ENCODE data around the gene WNK2.

WNK2 gene

GRCh38 chr9:93290495-93291434 is 106.8 kb downstream of the WNK2 start:
- Histone ChIP-seq H3K79me1 (ENCODE audit: low read depth, low read length) (no peaks in the 10 kb centered on the region), H3K18ac (ENCODE audit: low read length) (peak overlapping the region; percentile 31), H3K27me3 (ENCODE audit: control insufficient read depth in 3 of 3, insufficient read depth in 3 of 3, low read depth in 1 of 3, low read length in 3 of 3) (peaks cover 0 to 4% (median 0%) of the 10 kb centered on the region in 3 experiments), H2BK5ac (ENCODE audit: low read length) (no peak overlapping the region), H3K9me3 (replicated peaks in 1 of 2; ENCODE audit: control insufficient read depth in 2 of 2, insufficient read depth in 1 of 2, low read depth in 1 of 2, low read length in 2 of 2) (no peaks in the 10 kb centered on the region), H3K4me3 (ENCODE audit: low read length in 2 of 2) (no peak overlapping the region), H3K9ac (ENCODE audit: low read depth, low read length, poor library complexity) (no peak overlapping the region), H2AFZ (ENCODE audit: low read length) (no peak overlapping the region), H3K4me2 (ENCODE audit: insufficient read depth, low read length, poor library complexity, severe bottlenecking) (no peak overlapping the region), H3K14ac (ENCODE audit: low read length) (no peak overlapping the region), H2AK5ac (ENCODE audit: low read depth, low read length) (no peak overlapping the region), H3K27ac (replicated peaks; ENCODE audit: low read length) (no peak overlapping the region), H2BK15ac (ENCODE audit: low read length) (no peak overlapping the region), H3K23ac (ENCODE audit: low read depth, low read length, poor library complexity) (no peak overlapping the region), H2BK12ac (ENCODE audit: low read length) (no peak overlapping the region), H4K8ac (ENCODE audit: low read depth, low read length) (no peak overlapping the region), H3K4ac (ENCODE audit: low read length) (no peak overlapping the region), H2BK120ac (ENCODE audit: low read depth, low read length) (no peak overlapping the region), H3K4me1 (ENCODE audit: control insufficient read depth in 2 of 2, insufficient read depth in 1 of 2, low read depth in 1 of 2, low read length in 2 of 2) (peaks cover 4 to 7% of the 10 kb centered on the region in 2 donors), H4K91ac (ENCODE audit: low read depth, low read length, poor library complexity) (no peak overlapping the region), H3K36me3 (replicated peaks in 1 of 2; ENCODE audit: control insufficient read depth in 2 of 2, insufficient read depth in 2 of 2, low read length in 2 of 2) (no peaks in the 10 kb centered on the region)
- no CpG with 5 or more reads among the region's 21 CpGs for WGBS, 2 donors (ENCODE audit: extremely low coverage in 2 of 2, insufficient read length in 2 of 2, insufficient replicate concordance in 1 of 2)
- no peak for DNase-seq (ENCODE audit: low spot score)

GRCh38 chr9:93291536-93292287 is 107.8 kb downstream of the WNK2 start:
- no peak for DNase-seq (ENCODE audit: low spot score)
- H3K9ac ChIP-seq (ENCODE audit: low read depth, low read length, poor library complexity), result no peak overlapping the region
- no peaks in the 10 kb centered on the region for H3K9me3 ChIP-seq (replicated peaks in 1 of 2; ENCODE audit: control insufficient read depth in 2 of 2, insufficient read depth in 1 of 2, low read depth in 1 of 2, low read length in 2 of 2)
- no peak overlapping the region for H3K4me2 ChIP-seq (ENCODE audit: insufficient read depth, low read length, poor library complexity, severe bottlenecking)
- H3K4me3 ChIP-seq (ENCODE audit: low read length in 2 of 2), result no peak overlapping the region
- H3K36me3 ChIP-seq (replicated peaks in 1 of 2; ENCODE audit: control insufficient read depth in 2 of 2, insufficient read depth in 2 of 2, low read length in 2 of 2), result no peaks in the 10 kb centered on the region
- no peak overlapping the region for H3K27ac ChIP-seq (replicated peaks; ENCODE audit: low read length)
- no peak overlapping the region for H2BK5ac ChIP-seq (ENCODE audit: low read length)
- no peaks in the 10 kb centered on the region for H3K79me1 ChIP-seq (ENCODE audit: low read depth, low read length)
- H3K14ac ChIP-seq (ENCODE audit: low read length), result no peak overlapping the region
- H3K27me3 ChIP-seq (ENCODE audit: control insufficient read depth in 3 of 3, insufficient read depth in 3 of 3, low read depth in 1 of 3, low read length in 3 of 3), result peaks cover 0 to 4% (median 0%) of the 10 kb centered on the region in 3 experiments
- no peak overlapping the region for H2BK12ac ChIP-seq (ENCODE audit: low read length)
- H4K91ac ChIP-seq (ENCODE audit: low read depth, low read length, poor library complexity), result no peak overlapping the region
- H2BK15ac ChIP-seq (ENCODE audit: low read length), result no peak overlapping the region
- H2BK120ac ChIP-seq (ENCODE audit: low read depth, low read length), result no peak overlapping the region
- H3K4me1 ChIP-seq (ENCODE audit: control insufficient read depth in 2 of 2, insufficient read depth in 1 of 2, low read depth in 1 of 2, low read length in 2 of 2), result peaks cover 4 to 7% of the 10 kb centered on the region in 2 donors
- no peak overlapping the region for H2AK5ac ChIP-seq (ENCODE audit: low read depth, low read length)
- H2AFZ ChIP-seq (ENCODE audit: low read length), result no peak overlapping the region
- no CpG with 5 or more reads among the region's 19 CpGs for WGBS, 2 donors (ENCODE audit: extremely low coverage in 2 of 2, insufficient read length in 2 of 2, insufficient replicate concordance in 1 of 2)
- peak overlapping the region; percentile 0 for H3K18ac ChIP-seq (ENCODE audit: low read length)
- no peak overlapping the region for H4K8ac ChIP-seq (ENCODE audit: low read depth, low read length)
- no peak overlapping the region for H3K4ac ChIP-seq (ENCODE audit: low read length)
- H3K23ac ChIP-seq (ENCODE audit: low read depth, low read length, poor library complexity), result no peak overlapping the region

- Histone ChIP-seq H3K27ac (replicated peaks; ENCODE audit: low read length) (no peak overlapping the region), H3K27me3 (ENCODE audit: control insufficient read depth in 3 of 3, insufficient read depth in 3 of 3, low read depth in 1 of 3, low read length in 3 of 3) (peaks cover 0 to 2% (median 0%) of the 10 kb centered on the region in 3 experiments), H3K79me1 (ENCODE audit: low read depth, low read length) (peaks cover 1% of the 10 kb centered on the region), H2AFZ (ENCODE audit: low read length) (no peak overlapping the region), H3K4ac (ENCODE audit: low read length) (no peak overlapping the region), H3K4me1 (ENCODE audit: control insufficient read depth in 2 of 2, insufficient read depth in 1 of 2, low read depth in 1 of 2, low read length in 2 of 2) (peaks cover 4 to 7% of the 10 kb centered on the region in 2 donors), H3K36me3 (replicated peaks in 1 of 2; ENCODE audit: control insufficient read depth in 2 of 2, insufficient read depth in 2 of 2, low read length in 2 of 2) (no peaks in the 10 kb centered on the region), H3K14ac (ENCODE audit: low read length) (no peak overlapping the region), H3K4me2 (ENCODE audit: insufficient read depth, low read length, poor library complexity, severe bottlenecking) (no peak overlapping the region), H2AK5ac (ENCODE audit: low read depth, low read length) (no peak overlapping the region), H3K9me3 (replicated peaks in 1 of 2; ENCODE audit: control insufficient read depth in 2 of 2, insufficient read depth in 1 of 2, low read depth in 1 of 2, low read length in 2 of 2) (no peaks in the 10 kb centered on the region), H3K4me3 (ENCODE audit: low read length in 2 of 2) (no peak overlapping the region), H2BK15ac (ENCODE audit: low read length) (no peak overlapping the region), H4K8ac (ENCODE audit: low read depth, low read length) (no peak overlapping the region), H3K23ac (ENCODE audit: low read depth, low read length, poor library complexity) (no peak overlapping the region), H3K9ac (ENCODE audit: low read depth, low read length, poor library complexity) (peak overlapping the region; percentile 40), H2BK5ac (ENCODE audit: low read length) (no peak overlapping the region), H2BK120ac (ENCODE audit: low read depth, low read length) (no peak overlapping the region), H2BK12ac (ENCODE audit: low read length) (no peak overlapping the region), H4K91ac (ENCODE audit: low read depth, low read length, poor library complexity) (no peak overlapping the region), H3K18ac (ENCODE audit: low read length) (no peak overlapping the region)
- no CpG with 5 or more reads among the region's 10 CpGs for WGBS, 2 donors (ENCODE audit: extremely low coverage in 2 of 2, insufficient read length in 2 of 2, insufficient replicate concordance in 1 of 2)
- no peak for DNase-seq (ENCODE audit: low spot score)
These were observed 108.3 kb downstream of the WNK2 start for GRCh38 chr9:93292288-93292615.

Measured in neuronal stem cell (in vitro differentiated cells).